Colonic mucosa (tissue), 4 donors: ENCODE results near the gene TNNI2. TPM values are rescaled to one million over a fixed set of nuclear protein-coding genes. Genes with fewer than 3 reads are reported as not detected.

Source experiments
- DNase-seq: peaks from one replicate; pipeline ENCODE4 v3.0.0-alpha.2; 2020
- H3K27ac ChIP-seq: fragments of 200-600 bp; one replicate; pipeline ENCODE4 v1.8.0; 2021
- H3K27me3 ChIP-seq: fragments of 200-600 bp; one replicate; pipeline ENCODE4 v1.8.0; 2021
- H3K36me3 ChIP-seq: fragments of 200-600 bp; one replicate; pipeline ENCODE4 v1.8.0; 2021
- H3K4me1 ChIP-seq: fragments of 200-600 bp; one replicate; pipeline ENCODE4 v1.8.0; 2021; ENCODE audit warnings: mild to moderate bottlenecking
- H3K4me3 ChIP-seq: fragments of 200-600 bp; one replicate; pipeline ENCODE4 v1.8.0; 2021
- H3K9ac ChIP-seq, 2 donors: one replicate each; pipeline ENCODE4 v1.7.0; 2013; ENCODE audit warnings: control low read depth in 2 of 2, low read depth in 2 of 2, low read length in 2 of 2
- H3K9me3 ChIP-seq: fragments of 200-600 bp; one replicate; pipeline ENCODE4 v1.8.0; 2021
- CTCF ChIP-seq: fragments of 200-600 bp; IDR thresholded peaks from one replicate; pipeline ENCODE4 v1.8.0; 2022; ENCODE audit warnings: antibody characterized with exemption, mild to moderate bottlenecking
- intact Hi-C: fragments of 100-400 bp; cut with DNase I; formaldehyde crosslinking; loops from one replicate; pipeline ENCODE4 v1.14.1; 2022
- total RNA-seq, 2 donors: library from RNA; stranded (reverse); fragmentation: NEBNext Ultra II Directional in 1 of 2; extraction: Animal tissue kit (Norgen Biotek cat#: 25700) in 1 of 2; gene quantifications; one replicate each; pipeline ENCODE4 v1.2.1, GENCODE V29; 2021
- donor health status: healthy.
- donor health status: DM: no; HTN: no; CAD: no.
- donor health status: DM: no; HTN: no; CAD: no.

TNNI2 gene
- total RNA-seq, 2 donors from 2014 or later: 0.94 TPM; not detected in 1

- no peaks in the 10 kb centered on the region for H3K27me3 ChIP-seq
- TF ChIP-seq CTCF: peak; percentile 98
- no peak overlapping the region for H3K27ac ChIP-seq
- peak; percentile 68 for DNase-seq
- H3K9ac ChIP-seq: peak overlapping the region in 1 of 2 donors; percentile 40
- peaks cover 28% of the 10 kb centered on the region for H3K4me1 ChIP-seq
- no peaks in the 10 kb centered on the region for H3K36me3 ChIP-seq
- intact Hi-C loops: loop anchor here (1.0 to 5.0 kb wide), 2 partner anchors 138 to 180 kb away; no protein-coding TSS in a partner anchor
- peak overlapping the region; percentile 10 for H3K4me3 ChIP-seq
- H3K9me3 ChIP-seq: no peaks in the 10 kb centered on the region
These were observed 6.4 kb upstream of the TNNI2 start for GRCh38 chr11:1832211-1832919.

DNA sequence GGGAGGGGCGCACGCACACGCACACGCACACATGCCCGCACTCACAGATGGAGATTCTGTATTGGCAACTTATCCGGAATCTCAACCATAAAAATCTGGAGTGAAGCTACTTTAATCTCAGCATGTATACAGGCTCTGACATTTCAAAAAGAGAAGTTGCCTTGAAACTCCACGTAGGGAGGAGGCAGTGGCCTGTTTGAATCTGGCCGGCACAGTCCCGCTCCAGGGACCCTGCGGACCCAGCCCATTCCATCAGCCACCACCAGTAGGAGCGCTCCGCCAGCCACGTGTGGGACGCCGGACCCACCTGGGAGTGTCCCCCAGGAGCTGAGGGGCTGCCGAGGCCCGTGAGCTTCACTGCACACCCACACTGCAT is 5.9 kb upstream of the TNNI2 start:
- intact Hi-C loops: loop anchor here (1.0 to 5.0 kb wide), 2 partner anchors 139 to 181 kb away; no protein-coding TSS in a partner anchor
- Histone ChIP-seq H3K9ac (peak overlapping the region in 1 of 2 donors; percentile 12), H3K4me1 (peaks cover 28% of the 10 kb centered on the region), H3K36me3 (no peaks in the 10 kb centered on the region), H3K27me3 (no peaks in the 10 kb centered on the region), H3K4me3 (peak overlapping the region; percentile 10), H3K9me3 (no peaks in the 10 kb centered on the region), H3K27ac (no peak overlapping the region)
- no peak for TF ChIP-seq CTCF
- no peak for DNase-seq

- peak; percentile 90 for DNase-seq
- H3K9me3 ChIP-seq: no peaks in the 10 kb centered on the region
- no peak overlapping the region for H3K4me3 ChIP-seq
- TF ChIP-seq CTCF: no peak
- H3K36me3 ChIP-seq: no peaks in the 10 kb centered on the region
- intact Hi-C loops: loop anchor here (5.0 kb wide), 1 partner anchor 182 kb away; no protein-coding TSS in a partner anchor
- H3K9ac ChIP-seq: peak overlapping the region; percentile 4 to 78
- no peaks in the 10 kb centered on the region for H3K27me3 ChIP-seq
- H3K27ac ChIP-seq: peak overlapping the region; percentile 67
- peaks cover 28% of the 10 kb centered on the region for H3K4me1 ChIP-seq
These were observed 4.6 kb upstream of the TNNI2 start for GRCh38 chr11:1834062-1834610.

GRCh38 chr11:1834779-1835670 is 3.8 kb upstream of the TNNI2 start, which contains the start of gene SYT8:
TSS of gene SYT8 (plus strand) at chr11:1834990. CDS start at chr11:1835106, 116 bp downstream.
- Histone ChIP-seq H3K27me3 (no peaks in the 10 kb centered on the region), H3K27ac (peak within 1 kb of the TSS; percentile 67), H3K4me1 (peaks cover 28% of the 10 kb centered on the region), H3K36me3 (no peaks in the 10 kb centered on the region), H3K9me3 (no peaks in the 10 kb centered on the region), H3K9ac (peak within 1 kb of the TSS; percentile 4 to 78), H3K4me3 (no peak within 1 kb of the TSS)
- TF ChIP-seq CTCF: no peak
- intact Hi-C loops: loop anchor here (5.0 kb wide), 2 partner anchors 183 to 317 kb away; no protein-coding TSS in a partner anchor
- no peak for DNase-seq

DNA sequence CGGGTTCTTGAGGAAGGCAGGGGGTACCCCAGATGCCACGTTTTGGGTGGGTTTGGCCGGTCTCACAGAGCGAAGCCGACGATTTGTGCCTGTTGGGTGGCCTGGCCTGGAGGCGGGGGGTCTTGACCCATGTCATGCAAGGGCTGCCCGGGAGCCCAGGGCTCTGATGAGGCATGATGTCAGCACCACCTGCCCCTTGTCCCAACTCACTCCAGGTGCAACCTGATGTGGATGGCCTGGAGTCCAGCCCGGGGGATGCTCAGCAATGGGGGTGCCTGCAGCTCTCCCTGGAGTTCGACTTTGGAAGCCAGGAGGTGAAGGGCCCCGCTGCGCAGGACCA is 3.1 kb upstream of the TNNI2 start:
- intact Hi-C loops: loop anchor here (5.0 kb wide), 1 partner anchor 317 kb away; no protein-coding TSS in a partner anchor
- H3K9ac ChIP-seq: no peak overlapping the region
- DNase-seq: no peak
- H3K4me1 ChIP-seq: peaks cover 28% of the 10 kb centered on the region
- H3K9me3 ChIP-seq: no peaks in the 10 kb centered on the region
- H3K36me3 ChIP-seq: no peaks in the 10 kb centered on the region
- no peak for TF ChIP-seq CTCF
- no peak overlapping the region for H3K4me3 ChIP-seq
- no peaks in the 10 kb centered on the region for H3K27me3 ChIP-seq
- H3K27ac ChIP-seq: no peak overlapping the region
